ENCODE results near the gene CCT7. TPM values are rescaled to one million over a fixed set of nuclear protein-coding genes. Genes with fewer than 3 reads are reported as not detected.

The CCT7 gene
- total and polyA plus RNA-seq, 10 of the 15 experiments (the other 5 are each of a cell fraction or from before 2014, with no cell fraction given): 206 to 598 (median 486) TPM

DNA sequence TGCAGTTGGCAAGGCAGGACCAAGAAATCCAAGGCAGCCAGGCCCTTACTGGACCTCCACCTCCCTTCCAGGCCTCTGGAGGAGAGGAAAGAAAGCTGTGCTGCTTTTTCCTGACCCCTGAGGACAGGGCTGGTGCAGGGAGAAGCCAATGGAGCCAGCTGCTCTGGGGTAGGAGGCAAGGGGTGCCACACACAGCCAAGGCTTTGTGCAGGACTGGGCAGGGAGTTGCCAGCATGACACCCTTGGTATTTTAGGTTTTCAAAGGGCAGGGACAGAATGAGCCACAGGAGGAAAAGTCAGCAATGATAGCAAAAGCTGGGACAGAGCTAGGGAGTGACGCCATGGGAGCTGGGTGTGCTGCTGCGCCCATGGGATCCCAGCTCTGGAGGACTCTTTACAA is 22.9 kb downstream of the CCT7 start:
- no peaks in the 10 kb centered on the region for H3K4me1 ChIP-seq (ENCODE audit: control insufficient read depth, insufficient read depth, low read length)
- no peaks in the 10 kb centered on the region for H3K27me3 ChIP-seq (replicated peaks in 1 of 2; ENCODE audit: control insufficient read depth in 2 of 2, insufficient read depth in 2 of 2, low read length in 1 of 2)
- H4K20me1 ChIP-seq (ENCODE audit: control insufficient read depth, insufficient read depth): no peaks in the 10 kb centered on the region
- FAIRE-seq: no peak
- no peak overlapping the region for H3K27ac ChIP-seq (ENCODE audit: control insufficient read depth, insufficient read depth)
- BruUV-seq (replicated peaks): no TSS peak
- H3K9me3 ChIP-seq (replicated peaks; ENCODE audit: control insufficient read depth, insufficient read depth, low read length): no peaks in the 10 kb centered on the region
- H2AFZ ChIP-seq (ENCODE audit: control insufficient read depth, low read depth, low read length): no peak overlapping the region
- CTCF ChIA-PET: interaction anchor here (0.9 to 1.8 kb wide), 2 partner anchors 32 to 34 kb away, joined by 3 to 4 read pairs; no protein-coding TSS in a partner anchor
- H3K36me3 ChIP-seq (ENCODE audit: control insufficient read depth in 2 of 2, insufficient read depth in 2 of 2, low read length in 1 of 2): peaks cover 18 to 28% of the 10 kb centered on the region in 2 experiments
- H3K79me2 ChIP-seq (ENCODE audit: control insufficient read depth, insufficient read depth, low read length): no peaks in the 10 kb centered on the region
- SMC1A ChIA-PET (ENCODE audit: uncharacterized antibody, unreplicated experiment): interaction anchor here (1.2 kb wide), 1 partner anchor 33 kb away, joined by 3 read pairs; no protein-coding TSS in a partner anchor
- POLR2A ChIA-PET: interaction anchor here (0.6 kb wide), 1 partner anchor 653 kb away, joined by 3 read pairs; no protein-coding TSS in a partner anchor
- H3K9ac ChIP-seq (ENCODE audit: control insufficient read depth, insufficient read depth, low read length): no peak overlapping the region
- TF ChIP-seq ZNF217 (IDR thresholded peaks at IDR 0.05) (no peak), JUNB (IDR thresholded peaks at IDR 0.05) (no peak), RB1 (IDR thresholded peaks at IDR 0.05; ENCODE audit: borderline replicate concordance) (no peak), ASH2L (IDR thresholded peaks at IDR 0.05; ENCODE audit: borderline replicate concordance, low read depth) (no peak), NFYB (IDR thresholded peaks at IDR 0.05; ENCODE audit: insufficient read depth, low read depth, low read length) (no peak), ETV6 (conservative IDR thresholded peaks at IDR 0.05 in 1 of 2, IDR thresholded peaks at IDR 0.05 in 1 of 2; ENCODE audit: borderline replicate concordance in 1 of 2, low read depth in 1 of 2) (no peak), YBX1 (IDR thresholded peaks at IDR 0.05) (no peak), TCF3 (IDR thresholded peaks at IDR 0.05; ENCODE audit: borderline replicate concordance, insufficient read depth, low read depth, low read length) (no peak), SREBF2 (IDR thresholded peaks at IDR 0.05; ENCODE audit: low read length) (no peak), POU2F2 (IDR thresholded peaks at IDR 0.05; ENCODE audit: borderline replicate concordance, low read depth, low read length) (no peak), SMC3 (IDR thresholded peaks at IDR 0.05; ENCODE audit: borderline replicate concordance, low read length) (no peak), FOS (IDR thresholded peaks at IDR 0.05; ENCODE audit: borderline replicate concordance, extremely low read depth, insufficient read length) (no peak)
- TF ChIP-seq, protein P1, sequence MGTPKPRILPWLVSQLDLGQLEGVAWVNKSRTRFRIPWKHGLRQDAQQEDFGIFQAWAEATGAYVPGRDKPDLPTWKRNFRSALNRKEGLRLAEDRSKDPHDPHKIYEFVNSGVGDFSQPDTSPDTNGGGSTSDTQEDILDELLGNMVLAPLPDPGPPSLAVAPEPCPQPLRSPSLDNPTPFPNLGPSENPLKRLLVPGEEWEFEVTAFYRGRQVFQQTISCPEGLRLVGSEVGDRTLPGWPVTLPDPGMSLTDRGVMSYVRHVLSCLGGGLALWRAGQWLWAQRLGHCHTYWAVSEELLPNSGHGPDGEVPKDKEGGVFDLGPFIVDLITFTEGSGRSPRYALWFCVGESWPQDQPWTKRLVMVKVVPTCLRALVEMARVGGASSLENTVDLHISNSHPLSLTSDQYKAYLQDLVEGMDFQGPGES (IDR thresholded peaks at IDR 0.05): no peak
- no peak overlapping the region for H3K4me3 ChIP-seq
- no peak for ATAC-seq
- in situ Hi-C loops (cut with MboI): no loop called here
- intact Hi-C loops (cut with micrococcal nuclease; ENCODE audit: unreplicated experiment): loop anchor here (2.0 kb wide), 1 partner anchor 34 kb away; no protein-coding TSS in a partner anchor
- DNase-seq (ENCODE audit: low read depth, low spot score): no peak
- 88% methylated on average over 2 of the region's 2 CpGs for WGBS (ENCODE audit: insufficient coverage, insufficient replicate concordance, low lambda C conversion rate, missing lambda C conversion rate)
- RAD21 ChIA-PET (ENCODE audit: unreplicated experiment): no interaction called here
- no peak overlapping the region for H3K4me2 ChIP-seq (ENCODE audit: control insufficient read depth, insufficient read depth)
